Measurements from ENCODE around the gene ATP12A. TPM values are rescaled to one million over a fixed set of nuclear protein-coding genes. Genes with fewer than 3 reads are reported as not detected.

The ATP12A gene
- total and polyA plus RNA-seq, 2 donors (not counting 1 experiment from before 2014, with no cell fraction given): not detected

DNA sequence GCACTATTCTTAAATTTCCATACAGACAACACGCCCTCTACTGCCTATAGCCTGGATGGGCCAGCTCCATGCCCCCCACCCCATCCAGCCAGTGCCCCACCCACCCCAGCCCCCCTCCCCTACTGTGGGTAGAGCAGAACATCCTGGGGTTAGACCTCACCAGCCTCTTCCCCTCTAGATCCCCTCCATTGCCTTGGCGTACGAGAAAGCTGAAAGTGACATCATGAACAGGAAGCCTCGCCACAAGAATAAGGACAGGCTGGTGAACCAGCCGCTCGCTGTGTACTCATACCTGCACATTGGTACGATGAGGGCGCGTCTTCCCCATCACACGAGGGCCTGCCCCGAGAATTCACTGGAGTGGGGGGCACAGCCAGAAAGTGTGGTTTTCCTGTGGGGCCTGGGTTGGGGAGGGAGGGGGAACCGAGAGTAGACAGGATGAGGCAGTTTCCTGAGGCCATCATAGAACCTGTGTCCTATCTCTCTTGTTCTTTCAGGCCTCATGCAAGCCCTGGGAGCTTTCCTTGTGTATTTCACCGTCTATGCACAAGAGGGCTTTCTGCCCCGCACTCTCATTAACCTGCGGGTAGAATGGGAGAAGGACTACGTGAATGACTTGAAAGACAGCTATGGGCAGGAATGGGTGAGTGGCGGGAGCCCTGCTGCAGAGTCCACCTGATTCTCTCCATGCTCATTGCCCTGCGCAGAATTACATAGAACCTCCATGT is 29.1 kb downstream of the ATP12A start:
- H4K20me1 ChIP-seq (ENCODE audit: control insufficient read depth, extremely low read depth, insufficient read depth, low read length): no peaks in the 10 kb centered on the region
- no peaks in the 10 kb centered on the region for H3K27me3 ChIP-seq (ENCODE audit: control insufficient read depth, insufficient read depth, low read length)
- H3K9me3 ChIP-seq (ENCODE audit: control insufficient read depth, insufficient read depth, low read depth, low read length): no peaks in the 10 kb centered on the region
- H3K4me2 ChIP-seq (ENCODE audit: extremely low read depth, insufficient read depth, low read length): no peak overlapping the region
- H3K9ac ChIP-seq (ENCODE audit: insufficient read depth, low read length): no peak overlapping the region
- H3K4me1 ChIP-seq (ENCODE audit: control insufficient read depth, extremely low read depth, insufficient read depth, low read length): no peaks in the 10 kb centered on the region
- H2AFZ ChIP-seq (ENCODE audit: low read length): no peak overlapping the region
- H3K36me3 ChIP-seq (ENCODE audit: control insufficient read depth, insufficient read depth, low read length): no peaks in the 10 kb centered on the region
- DNase-seq (ENCODE audit: low read depth in 2 of 2): no peak
- H3K79me2 ChIP-seq (ENCODE audit: control insufficient read depth, insufficient read depth, low read length): no peaks in the 10 kb centered on the region
- H3K27ac ChIP-seq (ENCODE audit: insufficient read depth, low read length): no peak overlapping the region
- no peak overlapping the region for H3K4me3 ChIP-seq (replicated peaks in 1 of 4; ENCODE audit: control extremely low read depth in 1 of 4, insufficient read depth in 1 of 4, low read depth in 3 of 4, low read length in 4 of 4)
- TF ChIP-seq EZH2 (IDR thresholded peaks at IDR 0.05; ENCODE audit: low read length, missing control alignments): no peak

GRCh38 chr13:24713022-24713421 is 32.8 kb downstream of the ATP12A start:
- TF ChIP-seq EZH2 (IDR thresholded peaks at IDR 0.05; ENCODE audit: low read length, missing control alignments): no peak
- TF ChIP-seq, protein P1, sequence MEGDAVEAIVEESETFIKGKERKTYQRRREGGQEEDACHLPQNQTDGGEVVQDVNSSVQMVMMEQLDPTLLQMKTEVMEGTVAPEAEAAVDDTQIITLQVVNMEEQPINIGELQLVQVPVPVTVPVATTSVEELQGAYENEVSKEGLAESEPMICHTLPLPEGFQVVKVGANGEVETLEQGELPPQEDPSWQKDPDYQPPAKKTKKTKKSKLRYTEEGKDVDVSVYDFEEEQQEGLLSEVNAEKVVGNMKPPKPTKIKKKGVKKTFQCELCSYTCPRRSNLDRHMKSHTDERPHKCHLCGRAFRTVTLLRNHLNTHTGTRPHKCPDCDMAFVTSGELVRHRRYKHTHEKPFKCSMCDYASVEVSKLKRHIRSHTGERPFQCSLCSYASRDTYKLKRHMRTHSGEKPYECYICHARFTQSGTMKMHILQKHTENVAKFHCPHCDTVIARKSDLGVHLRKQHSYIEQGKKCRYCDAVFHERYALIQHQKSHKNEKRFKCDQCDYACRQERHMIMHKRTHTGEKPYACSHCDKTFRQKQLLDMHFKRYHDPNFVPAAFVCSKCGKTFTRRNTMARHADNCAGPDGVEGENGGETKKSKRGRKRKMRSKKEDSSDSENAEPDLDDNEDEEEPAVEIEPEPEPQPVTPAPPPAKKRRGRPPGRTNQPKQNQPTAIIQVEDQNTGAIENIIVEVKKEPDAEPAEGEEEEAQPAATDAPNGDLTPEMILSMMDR (conservative IDR thresholded peaks at IDR 0.05 in 1 of 2, IDR thresholded peaks at IDR 0.05 in 1 of 2; ENCODE audit: low read depth in 1 of 2, low read length in 2 of 2): no peak
- Histone ChIP-seq H3K9ac (ENCODE audit: insufficient read depth, low read length) (no peak overlapping the region), H3K79me2 (ENCODE audit: control insufficient read depth, insufficient read depth, low read length) (no peaks in the 10 kb centered on the region), H3K27ac (ENCODE audit: insufficient read depth, low read length) (no peak overlapping the region), H3K9me3 (ENCODE audit: control insufficient read depth, insufficient read depth, low read depth, low read length) (no peaks in the 10 kb centered on the region), H4K20me1 (ENCODE audit: control insufficient read depth, extremely low read depth, insufficient read depth, low read length) (no peaks in the 10 kb centered on the region), H3K36me3 (ENCODE audit: control insufficient read depth, insufficient read depth, low read length) (no peaks in the 10 kb centered on the region), H2AFZ (ENCODE audit: low read length) (no peak overlapping the region), H3K4me3 (replicated peaks in 1 of 4; ENCODE audit: control extremely low read depth in 1 of 4, insufficient read depth in 1 of 4, low read depth in 3 of 4, low read length in 4 of 4) (no peak overlapping the region), H3K4me1 (ENCODE audit: control insufficient read depth, extremely low read depth, insufficient read depth, low read length) (no peaks in the 10 kb centered on the region), H3K27me3 (ENCODE audit: control insufficient read depth, insufficient read depth, low read length) (no peaks in the 10 kb centered on the region), H3K4me2 (ENCODE audit: extremely low read depth, insufficient read depth, low read length) (no peak overlapping the region)
- DNase-seq (ENCODE audit: low read depth in 2 of 2): peak in 1 of 2 donors; percentile 24

- H3K4me2 ChIP-seq (ENCODE audit: extremely low read depth, insufficient read depth, low read length): no peak overlapping the region
Measured at GRCh38 chr13:24716011-24716410, 35.8 kb downstream of the ATP12A start.

More at GRCh38 chr13:24716011-24716410, 35.8 kb downstream of the ATP12A start:
- H3K9ac ChIP-seq (ENCODE audit: insufficient read depth, low read length): no peak overlapping the region
- H3K27ac ChIP-seq (ENCODE audit: insufficient read depth, low read length): no peak overlapping the region
- no peak overlapping the region for H3K4me3 ChIP-seq (replicated peaks in 1 of 4; ENCODE audit: control extremely low read depth in 1 of 4, insufficient read depth in 1 of 4, low read depth in 3 of 4, low read length in 4 of 4)
- no peaks in the 10 kb centered on the region for H3K9me3 ChIP-seq (ENCODE audit: control insufficient read depth, insufficient read depth, low read depth, low read length)
- no peaks in the 10 kb centered on the region for H3K36me3 ChIP-seq (ENCODE audit: control insufficient read depth, insufficient read depth, low read length)
- no peak overlapping the region for H2AFZ ChIP-seq (ENCODE audit: low read length)
- H3K79me2 ChIP-seq (ENCODE audit: control insufficient read depth, insufficient read depth, low read length): no peaks in the 10 kb centered on the region
- TF ChIP-seq, protein P1 (conservative IDR thresholded peaks at IDR 0.05 in 1 of 2, IDR thresholded peaks at IDR 0.05 in 1 of 2; ENCODE audit: low read depth in 1 of 2, low read length in 2 of 2): no peak
- no peak for TF ChIP-seq EZH2 (IDR thresholded peaks at IDR 0.05; ENCODE audit: low read length, missing control alignments)
- no peak for DNase-seq (ENCODE audit: low read depth in 2 of 2)
- no peaks in the 10 kb centered on the region for H4K20me1 ChIP-seq (ENCODE audit: control insufficient read depth, extremely low read depth, insufficient read depth, low read length)
- no peaks in the 10 kb centered on the region for H3K27me3 ChIP-seq (ENCODE audit: control insufficient read depth, insufficient read depth, low read length)
- no peaks in the 10 kb centered on the region for H3K4me1 ChIP-seq (ENCODE audit: control insufficient read depth, extremely low read depth, insufficient read depth, low read length)

Data from fibroblast of lung (primary cell).